NCI-H146 treated with DMSO at 0.1 percent for 48 hours (cell line): ENCODE data around the gene PCF11.

Experiments
- DNase-seq: peaks from one replicate; lab custom pipeline; 2025; ENCODE audit not compliant: unreplicated experiment; lab: John Stamatoyannopoulos, UW

PCF11 gene

GRCh38 chr11:83153764-83154163 lies 3.2 kb upstream of the PCF11 start:
- DNase-seq: no peak

GRCh38 chr11:83156144-83156995 lies 561 bp upstream of the PCF11 start:
- peak; percentile 99 for DNase-seq

GRCh38 chr11:83157594-83158356 lies 844 bp downstream of the PCF11 start:
- peak; percentile 9 for DNase-seq

- DNase-seq: no peak
These were observed 1.4 kb downstream of the PCF11 start for GRCh38 chr11:83158357-83158786.

- DNase-seq: no peak
These were observed 2.3 kb downstream of the PCF11 start for GRCh38 chr11:83158965-83159901.

GRCh38 chr11:83159902-83160865 lies 3.3 kb downstream of the PCF11 start:
- DNase-seq: no peak

- DNase-seq: no peak
These were observed 4.8 kb downstream of the PCF11 start for GRCh38 chr11:83161610-83162199.

GRCh38 chr11:83162377-83162776 lies 5.4 kb downstream of the PCF11 start:
- DNase-seq: no peak

- no peak for DNase-seq
These were observed 9.4 kb downstream of the PCF11 start for GRCh38 chr11:83166193-83166866.

GRCh38 chr11:83168756-83169155 lies 11.8 kb downstream of the PCF11 start:
- no peak for DNase-seq

GRCh38 chr11:83170865-83171264 lies 13.9 kb downstream of the PCF11 start:
- DNase-seq: no peak

- DNase-seq: no peak
These were observed 15.6 kb downstream of the PCF11 start for GRCh38 chr11:83172551-83172950.

- no peak for DNase-seq
These were observed 17.1 kb downstream of the PCF11 start for GRCh38 chr11:83174008-83174407.

GRCh38 chr11:83175815-83176214 lies 18.9 kb downstream of the PCF11 start:
- DNase-seq: no peak

GRCh38 chr11:83181815-83182214 lies 24.9 kb downstream of the PCF11 start:
- no peak for DNase-seq

- DNase-seq: no peak
These were observed 28.8 kb downstream of the PCF11 start for GRCh38 chr11:83185767-83186166.

- no peak for DNase-seq
These were observed 30.5 kb downstream of the PCF11 start for GRCh38 chr11:83187465-83187864.

- no peak for DNase-seq
These were observed 34.6 kb downstream of the PCF11 start for GRCh38 chr11:83191491-83191890.

- no peak for DNase-seq
These were observed 35.1 kb downstream of the PCF11 start for GRCh38 chr11:83191986-83192385.
